ENCODE measurements around the gene VNN1.

DNA sequence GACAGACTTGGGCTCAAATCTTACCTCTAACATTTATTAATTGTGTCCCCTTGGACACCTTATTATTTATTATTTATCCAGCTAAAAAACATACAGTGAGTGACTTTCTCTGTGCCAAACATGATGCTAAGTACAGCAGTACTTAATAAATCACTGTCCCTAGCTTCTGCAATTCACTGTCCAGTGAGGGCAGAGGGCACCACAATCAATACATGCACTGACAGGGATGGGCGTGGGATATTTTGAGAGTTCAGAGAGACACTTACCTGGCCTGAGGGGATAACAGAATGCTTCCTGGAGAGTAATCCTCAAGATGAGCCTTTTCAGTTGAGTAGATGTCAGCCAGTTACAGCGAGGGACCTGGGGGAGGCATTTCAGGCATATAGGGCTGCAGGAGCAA, 80.5 kb downstream of the VNN1 start:
- TF ChIP-seq OSR1 (CRISPR knock-in tag; IDR thresholded peaks at IDR 0.05) (no peak), ZNF565 (CRISPR knock-in tag; conservative IDR thresholded peaks at IDR 0.05; ENCODE audit: low read depth) (no peak), TCF4 (CRISPR knock-in tag; IDR thresholded peaks at IDR 0.05; ENCODE audit: borderline replicate concordance) (no peak), BACH2 (CRISPR knock-in tag; IDR thresholded peaks at IDR 0.05; ENCODE audit: borderline replicate concordance) (no peak), ZFP30 (CRISPR knock-in tag; IDR thresholded peaks at IDR 0.05) (no peak)
- TF ChIP-seq, protein P1, sequence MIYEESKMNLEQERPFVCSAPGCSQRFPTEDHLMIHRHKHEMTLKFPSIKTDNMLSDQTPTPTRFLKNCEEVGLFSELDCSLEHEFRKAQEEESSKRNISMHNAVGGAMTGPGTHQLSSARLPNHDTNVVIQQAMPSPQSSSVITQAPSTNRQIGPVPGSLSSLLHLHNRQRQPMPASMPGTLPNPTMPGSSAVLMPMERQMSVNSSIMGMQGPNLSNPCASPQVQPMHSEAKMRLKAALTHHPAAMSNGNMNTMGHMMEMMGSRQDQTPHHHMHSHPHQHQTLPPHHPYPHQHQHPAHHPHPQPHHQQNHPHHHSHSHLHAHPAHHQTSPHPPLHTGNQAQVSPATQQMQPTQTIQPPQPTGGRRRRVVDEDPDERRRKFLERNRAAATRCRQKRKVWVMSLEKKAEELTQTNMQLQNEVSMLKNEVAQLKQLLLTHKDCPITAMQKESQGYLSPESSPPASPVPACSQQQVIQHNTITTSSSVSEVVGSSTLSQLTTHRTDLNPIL (CRISPR knock-in tag; IDR thresholded peaks at IDR 0.05; ENCODE audit: low read depth): no peak
- TF ChIP-seq, protein P2, sequence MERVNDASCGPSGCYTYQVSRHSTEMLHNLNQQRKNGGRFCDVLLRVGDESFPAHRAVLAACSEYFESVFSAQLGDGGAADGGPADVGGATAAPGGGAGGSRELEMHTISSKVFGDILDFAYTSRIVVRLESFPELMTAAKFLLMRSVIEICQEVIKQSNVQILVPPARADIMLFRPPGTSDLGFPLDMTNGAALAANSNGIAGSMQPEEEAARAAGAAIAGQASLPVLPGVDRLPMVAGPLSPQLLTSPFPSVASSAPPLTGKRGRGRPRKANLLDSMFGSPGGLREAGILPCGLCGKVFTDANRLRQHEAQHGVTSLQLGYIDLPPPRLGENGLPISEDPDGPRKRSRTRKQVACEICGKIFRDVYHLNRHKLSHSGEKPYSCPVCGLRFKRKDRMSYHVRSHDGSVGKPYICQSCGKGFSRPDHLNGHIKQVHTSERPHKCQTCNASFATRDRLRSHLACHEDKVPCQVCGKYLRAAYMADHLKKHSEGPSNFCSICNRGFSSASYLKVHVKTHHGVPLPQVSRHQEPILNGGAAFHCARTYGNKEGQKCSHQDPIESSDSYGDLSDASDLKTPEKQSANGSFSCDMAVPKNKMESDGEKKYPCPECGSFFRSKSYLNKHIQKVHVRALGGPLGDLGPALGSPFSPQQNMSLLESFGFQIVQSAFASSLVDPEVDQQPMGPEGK (CRISPR knock-in tag; IDR thresholded peaks at IDR 0.05; ENCODE audit: borderline replicate concordance): no peak
- TF ChIP-seq, protein P3, sequence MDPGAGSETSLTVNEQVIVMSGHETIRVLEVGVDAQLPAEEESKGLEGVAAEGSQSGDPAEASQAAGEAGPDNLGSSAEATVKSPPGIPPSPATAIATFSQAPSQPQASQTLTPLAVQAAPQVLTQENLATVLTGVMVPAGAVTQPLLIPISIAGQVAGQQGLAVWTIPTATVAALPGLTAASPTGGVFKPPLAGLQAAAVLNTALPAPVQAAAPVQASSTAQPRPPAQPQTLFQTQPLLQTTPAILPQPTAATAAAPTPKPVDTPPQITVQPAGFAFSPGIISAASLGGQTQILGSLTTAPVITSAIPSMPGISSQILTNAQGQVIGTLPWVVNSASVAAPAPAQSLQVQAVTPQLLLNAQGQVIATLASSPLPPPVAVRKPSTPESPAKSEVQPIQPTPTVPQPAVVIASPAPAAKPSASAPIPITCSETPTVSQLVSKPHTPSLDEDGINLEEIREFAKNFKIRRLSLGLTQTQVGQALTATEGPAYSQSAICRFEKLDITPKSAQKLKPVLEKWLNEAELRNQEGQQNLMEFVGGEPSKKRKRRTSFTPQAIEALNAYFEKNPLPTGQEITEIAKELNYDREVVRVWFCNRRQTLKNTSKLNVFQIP (CRISPR knock-in tag; IDR thresholded peaks at IDR 0.05; ENCODE audit: borderline replicate concordance, low read depth): no peak
- TF ChIP-seq, protein P4, sequence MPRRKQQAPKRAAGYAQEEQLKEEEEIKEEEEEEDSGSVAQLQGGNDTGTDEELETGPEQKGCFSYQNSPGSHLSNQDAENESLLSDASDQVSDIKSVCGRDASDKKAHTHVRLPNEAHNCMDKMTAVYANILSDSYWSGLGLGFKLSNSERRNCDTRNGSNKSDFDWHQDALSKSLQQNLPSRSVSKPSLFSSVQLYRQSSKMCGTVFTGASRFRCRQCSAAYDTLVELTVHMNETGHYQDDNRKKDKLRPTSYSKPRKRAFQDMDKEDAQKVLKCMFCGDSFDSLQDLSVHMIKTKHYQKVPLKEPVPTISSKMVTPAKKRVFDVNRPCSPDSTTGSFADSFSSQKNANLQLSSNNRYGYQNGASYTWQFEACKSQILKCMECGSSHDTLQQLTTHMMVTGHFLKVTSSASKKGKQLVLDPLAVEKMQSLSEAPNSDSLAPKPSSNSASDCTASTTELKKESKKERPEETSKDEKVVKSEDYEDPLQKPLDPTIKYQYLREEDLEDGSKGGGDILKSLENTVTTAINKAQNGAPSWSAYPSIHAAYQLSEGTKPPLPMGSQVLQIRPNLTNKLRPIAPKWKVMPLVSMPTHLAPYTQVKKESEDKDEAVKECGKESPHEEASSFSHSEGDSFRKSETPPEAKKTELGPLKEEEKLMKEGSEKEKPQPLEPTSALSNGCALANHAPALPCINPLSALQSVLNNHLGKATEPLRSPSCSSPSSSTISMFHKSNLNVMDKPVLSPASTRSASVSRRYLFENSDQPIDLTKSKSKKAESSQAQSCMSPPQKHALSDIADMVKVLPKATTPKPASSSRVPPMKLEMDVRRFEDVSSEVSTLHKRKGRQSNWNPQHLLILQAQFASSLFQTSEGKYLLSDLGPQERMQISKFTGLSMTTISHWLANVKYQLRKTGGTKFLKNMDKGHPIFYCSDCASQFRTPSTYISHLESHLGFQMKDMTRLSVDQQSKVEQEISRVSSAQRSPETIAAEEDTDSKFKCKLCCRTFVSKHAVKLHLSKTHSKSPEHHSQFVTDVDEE (CRISPR knock-in tag; IDR thresholded peaks at IDR 0.05): no peak

Data from SK-N-SH treated with all-trans-retinoic acid at 6 μM for 48 hours (cell line).